Measurements from ENCODE around the gene ABCE1. TPM values are rescaled to one million over a fixed set of nuclear protein-coding genes. Genes with fewer than 3 reads are reported as not detected.

Gene ABCE1
- total RNA-seq, 4 donors from 2014 or later = 42.9 to 79.3 (median 62.5) TPM

DNA sequence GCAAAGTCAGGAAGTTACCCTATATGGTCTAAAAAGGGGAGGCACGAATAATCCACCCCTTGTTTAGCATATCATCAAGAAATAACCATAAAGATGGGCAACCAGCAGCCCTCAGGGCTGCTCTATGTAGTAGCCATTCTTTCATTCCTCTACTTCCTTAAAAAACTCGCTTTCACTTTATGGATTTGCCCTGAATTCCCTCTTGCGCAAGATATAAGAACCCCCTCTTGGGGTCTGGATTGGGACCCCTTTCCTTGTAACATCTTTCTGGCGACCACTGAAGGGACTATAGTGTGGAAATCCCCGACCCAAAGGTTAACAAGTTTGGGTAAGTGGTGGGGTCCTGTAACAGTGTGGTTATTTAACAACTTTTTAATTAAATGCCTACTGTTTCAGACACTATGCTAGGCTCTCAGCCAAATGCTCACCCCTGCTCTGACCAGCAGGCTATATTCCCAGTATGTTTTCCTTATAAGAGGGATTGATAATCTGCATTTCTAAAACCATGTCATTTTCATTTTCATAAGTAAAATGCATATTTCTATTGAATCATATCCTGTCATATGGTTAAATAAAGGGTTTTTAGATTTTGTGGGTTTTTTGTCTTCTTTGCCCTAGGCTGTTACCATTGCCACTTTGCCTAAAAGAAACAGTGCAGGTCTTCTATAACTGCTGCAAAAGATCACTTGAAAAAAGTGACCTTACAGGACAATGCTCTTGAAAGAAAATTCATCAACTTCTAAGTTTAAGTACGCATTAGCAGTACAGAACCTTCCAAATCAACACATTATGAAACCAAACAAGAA is 41.6 kb upstream of the ABCE1 start:
- intact Hi-C loops (cut with DNase I; ENCODE audit: low total_unique reads) (no loop called here), in situ Hi-C loops (cut with MboI; ENCODE audit: low sequenced_read_pairs in 4 of 4) (no loop called here)
- no peak for DNase-seq
- no peaks in the 10 kb centered on the region for H3K36me3 ChIP-seq
- no peaks in the 10 kb centered on the region for H3K9me3 ChIP-seq
- no peak overlapping the region for H3K27ac ChIP-seq
- H3K27me3 ChIP-seq = no peaks in the 10 kb centered on the region
- no peak for ATAC-seq
- TF ChIP-seq, protein P1, sequence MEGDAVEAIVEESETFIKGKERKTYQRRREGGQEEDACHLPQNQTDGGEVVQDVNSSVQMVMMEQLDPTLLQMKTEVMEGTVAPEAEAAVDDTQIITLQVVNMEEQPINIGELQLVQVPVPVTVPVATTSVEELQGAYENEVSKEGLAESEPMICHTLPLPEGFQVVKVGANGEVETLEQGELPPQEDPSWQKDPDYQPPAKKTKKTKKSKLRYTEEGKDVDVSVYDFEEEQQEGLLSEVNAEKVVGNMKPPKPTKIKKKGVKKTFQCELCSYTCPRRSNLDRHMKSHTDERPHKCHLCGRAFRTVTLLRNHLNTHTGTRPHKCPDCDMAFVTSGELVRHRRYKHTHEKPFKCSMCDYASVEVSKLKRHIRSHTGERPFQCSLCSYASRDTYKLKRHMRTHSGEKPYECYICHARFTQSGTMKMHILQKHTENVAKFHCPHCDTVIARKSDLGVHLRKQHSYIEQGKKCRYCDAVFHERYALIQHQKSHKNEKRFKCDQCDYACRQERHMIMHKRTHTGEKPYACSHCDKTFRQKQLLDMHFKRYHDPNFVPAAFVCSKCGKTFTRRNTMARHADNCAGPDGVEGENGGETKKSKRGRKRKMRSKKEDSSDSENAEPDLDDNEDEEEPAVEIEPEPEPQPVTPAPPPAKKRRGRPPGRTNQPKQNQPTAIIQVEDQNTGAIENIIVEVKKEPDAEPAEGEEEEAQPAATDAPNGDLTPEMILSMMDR (IDR thresholded peaks at IDR 0.05 in 4 of 5, conservative IDR thresholded peaks at IDR 0.05 in 1 of 5) = no peak
- TF ChIP-seq POLR2A (IDR thresholded peaks at IDR 0.05) = no peak
- H3K4me1 ChIP-seq = peaks cover 4% of the 10 kb centered on the region in 2 donors
- no peak overlapping the region for H3K4me3 ChIP-seq

DNA sequence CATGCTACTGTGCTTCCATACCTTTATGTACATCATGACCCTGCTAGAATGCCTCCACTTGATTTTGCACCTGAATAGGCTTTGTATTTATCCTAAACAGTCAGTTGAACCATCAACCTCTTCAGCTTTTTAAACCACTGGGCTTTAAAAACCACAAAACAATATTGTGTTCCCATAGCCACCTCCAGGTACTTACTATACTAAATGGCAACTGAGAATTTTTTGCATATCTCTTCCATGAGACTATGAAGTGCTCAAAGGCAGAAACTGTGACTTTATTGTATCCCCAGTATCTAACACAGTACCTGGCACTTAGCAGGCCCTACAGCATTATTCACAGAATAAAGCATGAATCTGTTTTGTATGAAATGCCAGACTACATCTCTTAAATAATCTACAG is 39.9 kb upstream of the ABCE1 start:
- no peak for ATAC-seq
- H3K27me3 ChIP-seq = no peaks in the 10 kb centered on the region
- peaks cover 4% of the 10 kb centered on the region in 2 donors for H3K4me1 ChIP-seq
- H3K27ac ChIP-seq = no peak overlapping the region
- H3K4me3 ChIP-seq = no peak overlapping the region
- intact Hi-C loops (cut with DNase I; ENCODE audit: low total_unique reads) = no loop called here
- in situ Hi-C loops (cut with MboI; ENCODE audit: low sequenced_read_pairs in 4 of 4) = no loop called here
- H3K9me3 ChIP-seq = no peaks in the 10 kb centered on the region
- TF ChIP-seq POLR2A (IDR thresholded peaks at IDR 0.05) = no peak
- no peak for DNase-seq
- no peaks in the 10 kb centered on the region for H3K36me3 ChIP-seq

DNA sequence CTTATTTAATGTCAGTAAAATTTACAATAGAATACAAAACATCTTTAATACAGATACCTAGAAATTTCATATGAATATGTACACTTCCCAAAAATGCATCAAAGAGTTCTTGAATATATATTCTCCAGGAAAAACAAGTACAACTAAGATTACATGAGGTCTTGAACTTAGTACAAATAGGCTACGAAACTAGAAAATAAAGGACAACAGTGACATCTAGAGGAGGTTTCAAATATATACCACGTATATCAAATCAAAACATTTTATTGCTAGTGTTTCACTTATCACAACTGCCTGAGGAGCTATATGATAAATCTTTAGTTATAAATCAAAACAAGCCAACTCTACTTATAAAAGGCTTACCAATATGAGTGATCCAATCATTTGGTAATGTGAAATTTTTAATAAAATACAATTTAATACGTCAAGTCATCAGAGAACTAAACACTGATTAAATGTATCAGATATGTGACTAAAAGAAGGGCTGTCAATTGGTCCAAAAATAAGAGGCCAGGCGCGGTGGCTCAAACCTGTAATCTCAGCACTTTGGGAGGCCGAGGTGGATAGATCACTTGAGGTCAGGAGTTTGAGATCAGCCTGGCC is 36.7 kb upstream of the ABCE1 start:
- H3K9me3 ChIP-seq = no peaks in the 10 kb centered on the region
- in situ Hi-C loops (cut with MboI; ENCODE audit: low sequenced_read_pairs in 4 of 4) (loop anchor here (5.0 to 10.0 kb wide), 2 partner anchors 887 to 889 kb away; no protein-coding TSS in a partner anchor), intact Hi-C loops (cut with DNase I; ENCODE audit: low total_unique reads) (loop anchor here (2.0 kb wide), 1 partner anchor 887 kb away; no protein-coding TSS in a partner anchor)
- DNase-seq (no peak), ATAC-seq (peak; percentile 68 to 81)
- no peaks in the 10 kb centered on the region for H3K27me3 ChIP-seq
- no peak overlapping the region for H3K27ac ChIP-seq
- no peak overlapping the region for H3K4me3 ChIP-seq
- no peaks in the 10 kb centered on the region for H3K36me3 ChIP-seq
- no peak for TF ChIP-seq POLR2A (IDR thresholded peaks at IDR 0.05)
- TF ChIP-seq, protein P1 (IDR thresholded peaks at IDR 0.05 in 4 of 5, conservative IDR thresholded peaks at IDR 0.05 in 1 of 5) = peak in 4 of 5 experiments; percentile 42 to 59 (median 48)
- peaks cover 0 to 4% of the 10 kb centered on the region in 2 donors for H3K4me1 ChIP-seq

DNA sequence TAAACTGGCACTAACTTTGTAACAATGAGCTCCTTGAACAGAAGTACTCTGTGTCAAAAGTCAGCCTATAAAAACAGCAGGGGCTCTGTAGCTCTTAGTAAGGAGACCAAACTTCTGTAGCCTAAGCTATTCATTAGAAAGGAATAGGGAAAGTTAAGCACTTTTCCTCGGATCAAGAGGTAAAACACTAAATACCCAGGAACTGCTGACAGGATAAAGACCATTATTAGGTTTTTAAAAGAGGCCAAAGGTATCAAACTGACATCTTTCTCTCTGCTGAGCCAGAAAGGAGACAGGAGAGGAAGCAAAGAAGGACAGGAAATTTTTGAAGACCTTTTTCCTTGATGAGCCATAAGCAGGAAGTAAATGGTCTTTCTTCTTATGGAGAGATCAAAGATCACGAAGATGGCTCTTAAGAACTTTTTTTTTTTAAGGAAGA is 32.0 kb upstream of the ABCE1 start:
- TF ChIP-seq, protein P1 (IDR thresholded peaks at IDR 0.05 in 4 of 5, conservative IDR thresholded peaks at IDR 0.05 in 1 of 5) = no peak
- intact Hi-C loops (cut with DNase I; ENCODE audit: low total_unique reads) = no loop called here
- H3K4me1 ChIP-seq = no peaks in the 10 kb centered on the region
- H3K4me3 ChIP-seq = no peak overlapping the region
- DNase-seq = no peak
- no peaks in the 10 kb centered on the region for H3K27me3 ChIP-seq
- H3K36me3 ChIP-seq = no peaks in the 10 kb centered on the region
- no peak for ATAC-seq
- in situ Hi-C loops (cut with MboI; ENCODE audit: low sequenced_read_pairs in 4 of 4) = loop anchor here in 3 of 4 donors (10.0 kb wide), 1 partner anchor 891 kb away; no protein-coding TSS in a partner anchor
- no peaks in the 10 kb centered on the region for H3K9me3 ChIP-seq
- no peak overlapping the region for H3K27ac ChIP-seq

DNA sequence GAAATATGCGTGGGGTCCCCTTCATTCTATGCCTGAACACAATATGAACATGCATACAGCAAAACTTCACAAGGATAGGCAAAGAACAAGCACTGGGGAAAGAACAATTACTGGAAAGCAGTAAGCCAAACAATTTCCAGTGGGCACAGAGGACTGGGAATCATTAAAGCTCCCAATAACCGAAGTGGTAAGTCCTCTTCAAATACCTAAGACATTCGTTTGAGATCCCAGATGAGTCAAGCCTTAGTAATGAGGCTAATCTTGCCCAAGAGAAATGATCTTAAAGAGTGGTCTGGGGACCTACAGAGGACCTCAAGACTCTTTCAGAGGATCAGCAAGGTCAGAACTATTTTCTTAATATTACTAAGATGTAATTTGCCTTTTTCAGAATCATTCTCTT is 28.8 kb upstream of the ABCE1 start:
- no peak overlapping the region for H3K4me3 ChIP-seq
- no peak for DNase-seq
- in situ Hi-C loops (cut with MboI; ENCODE audit: low sequenced_read_pairs in 4 of 4) (loop anchor here in 3 of 4 donors (10.0 kb wide), 1 partner anchor 895 kb away; no protein-coding TSS in a partner anchor), intact Hi-C loops (cut with DNase I; ENCODE audit: low total_unique reads) (no loop called here)
- H3K4me1 ChIP-seq = no peaks in the 10 kb centered on the region
- ATAC-seq = no peak
- H3K27me3 ChIP-seq = no peaks in the 10 kb centered on the region
- H3K36me3 ChIP-seq = no peaks in the 10 kb centered on the region
- TF ChIP-seq, protein P1 (IDR thresholded peaks at IDR 0.05 in 4 of 5, conservative IDR thresholded peaks at IDR 0.05 in 1 of 5) = no peak
- no peak for TF ChIP-seq POLR2A (IDR thresholded peaks at IDR 0.05)
- H3K27ac ChIP-seq = no peak overlapping the region
- H3K9me3 ChIP-seq = no peaks in the 10 kb centered on the region

Data from gastrocnemius medialis (tissue), 4 donors.